CD4-positive, alpha-beta memory T cell (primary cell): ENCODE data around the gene SLC45A1. TPM values are rescaled to one million over a fixed set of nuclear protein-coding genes. Genes with fewer than 3 reads are reported as not detected.

Experiments used
- CTCF ChIA-PET: fragments of 350-600 bp; sonication (Branson Sonifier 250); formaldehyde crosslinking; loops from one replicate; lab custom pipeline; 2021; ENCODE audit warnings: inconsistent platforms; ENCODE audit not compliant: partially characterized antibody; lab: Charles Lee
- POLR2A ChIA-PET: fragments of 350-600 bp; sonication (Branson Sonifier 250); formaldehyde crosslinking; loops from one replicate; lab custom pipeline; 2021; ENCODE audit not compliant: partially characterized antibody; lab: Charles Lee
- DNase-seq, 5 donors: peaks; one replicate each; pipeline versions ENCODE4 v3.0.0 to v3.0.0-alpha.2; 2020 to 2022; ENCODE audit warnings: mixed read lengths in 1 of 5
- H3K27ac ChIP-seq: one replicate; pipeline ENCODE4 v1.7.0; 2013; ENCODE audit warnings: low read depth, low read length
- H3K27me3 ChIP-seq: 2 replicates; pipeline ENCODE4 v1.7.0; 2013; ENCODE audit warnings: mild to moderate bottlenecking, low read length, moderate library complexity; ENCODE audit not compliant: insufficient read depth
- H3K36me3 ChIP-seq: 2 replicates; pipeline ENCODE4 v1.7.0; 2013; ENCODE audit warnings: mild to moderate bottlenecking, low read length, moderate library complexity; ENCODE audit not compliant: insufficient read depth
- H3K4me1 ChIP-seq: 2 replicates; pipeline ENCODE4 v1.7.0; 2013; ENCODE audit warnings: mild to moderate bottlenecking, low read length, moderate library complexity; ENCODE audit not compliant: insufficient read depth
- H3K4me3 ChIP-seq, 2 donors: one replicate each; pipeline ENCODE4 v1.7.0; 2013; ENCODE audit warnings: low read length in 2 of 2, mild to moderate bottlenecking in 1 of 2
- H3K9me3 ChIP-seq, 2 donors: one replicate each; pipeline ENCODE4 v1.7.0; 2013; ENCODE audit warnings: low read length in 2 of 2, control low read depth in 1 of 2; ENCODE audit not compliant: control insufficient read depth in 1 of 2
- H3K27ac Mint-ChIP-seq, 7 donors: one replicate each; pipeline ENCODE4 v1.8.0; 2020 to 2021; ENCODE audit warnings: mixed read lengths in 7 of 7, mild to moderate bottlenecking in 6 of 7, inconsistent platforms in 3 of 7, moderate library complexity in 3 of 7
- H3K27me3 Mint-ChIP-seq, 2 donors: one replicate each; pipeline ENCODE4 v1.8.0; 2020 to 2021; ENCODE audit warnings: mixed read lengths in 2 of 2
- H3K36me3 Mint-ChIP-seq, 2 donors: one replicate each; pipeline ENCODE4 v1.8.0; 2020 to 2021; ENCODE audit warnings: mixed read lengths in 2 of 2, inconsistent platforms in 1 of 2, mild to moderate bottlenecking in 1 of 2
- H3K4me1 Mint-ChIP-seq, 4 donors: one replicate each; pipeline ENCODE4 v1.8.0; 2020 to 2021; ENCODE audit warnings: mixed read lengths in 4 of 4, mild to moderate bottlenecking in 1 of 4
- H3K4me3 Mint-ChIP-seq, 8 donors: one replicate each; pipeline ENCODE4 v1.8.0; 2020 to 2021; ENCODE audit warnings: mixed read lengths in 8 of 8, mild to moderate bottlenecking in 7 of 8, moderate library complexity in 6 of 8, inconsistent platforms in 3 of 8
- H3K9me3 Mint-ChIP-seq, 8 donors: one replicate each; pipeline ENCODE4 v1.8.0; 2020 to 2021; ENCODE audit warnings: mixed read lengths in 8 of 8, mild to moderate bottlenecking in 5 of 8, inconsistent platforms in 3 of 8, moderate library complexity in 1 of 8
- intact Hi-C: fragments of 100-400 bp; cut with micrococcal nuclease; formaldehyde crosslinking; loops from one replicate; pipeline ENCODE4 v1.15.1; 2023
- polyA plus RNA-seq, 2 donors: library from polyadenylated mRNA; unstranded; fragments of 300-500 nt; fragmentation: Illumina TruSeq; gene quantifications; one replicate each; pipeline ENCODE4 v1.2.3, GENCODE V29; 2021
- total RNA-seq, 2 experiments: library from RNA; stranded (reverse); gene quantifications; one replicate each; pipeline ENCODE4 v1.2.3, GENCODE V29; 2021

SLC45A1 gene
- total and polyA plus RNA-seq, 4 experiments from 2014 or later = 0.33 to 1.2 (median 0.73) TPM

DNA sequence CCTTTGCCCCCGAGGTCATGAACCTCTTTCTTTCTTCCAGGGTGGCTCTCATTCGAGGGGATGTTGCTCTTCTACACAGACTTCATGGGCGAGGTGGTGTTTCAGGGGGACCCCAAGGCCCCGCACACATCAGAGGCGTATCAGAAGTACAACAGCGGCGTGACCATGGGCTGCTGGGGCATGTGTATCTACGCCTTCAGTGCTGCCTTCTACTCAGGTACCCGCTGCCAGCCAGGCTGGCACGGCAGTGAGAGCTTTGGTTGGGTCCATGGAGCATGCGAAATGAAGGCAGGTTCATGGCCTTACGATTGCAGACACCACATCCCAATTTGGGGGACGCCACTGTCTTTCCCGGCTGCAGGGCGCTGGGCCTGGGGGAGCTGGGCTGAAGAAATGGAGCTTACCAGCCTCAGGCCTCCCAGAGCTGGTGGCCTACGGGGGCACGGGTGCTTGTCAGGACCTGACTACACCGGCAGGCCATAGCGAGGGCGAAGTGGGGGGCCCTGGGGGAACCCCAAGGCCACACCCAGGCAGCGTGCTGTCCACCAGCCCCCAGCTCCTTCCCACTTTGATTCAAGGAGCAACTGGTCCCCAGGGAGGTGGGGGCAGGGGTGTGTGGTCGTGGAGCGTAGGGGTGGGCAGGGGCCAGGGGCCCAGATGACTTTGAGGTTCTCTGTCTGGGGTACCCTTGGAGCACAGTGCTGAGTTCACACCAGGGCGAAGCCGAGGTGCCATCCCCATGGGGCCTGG, 20.0 kb downstream of the SLC45A1 start:
- no peaks in the 10 kb centered on the region for H3K36me3 ChIP-seq
- H3K9me3 ChIP-seq = no peaks in the 10 kb centered on the region
- H3K27ac Mint-ChIP-seq = peak overlapping the region in 1 of 7 donors; percentile 37
- no peaks in the 10 kb centered on the region for H3K4me1 Mint-ChIP-seq
- H3K4me3 Mint-ChIP-seq = no peak overlapping the region
- H3K36me3 Mint-ChIP-seq = peaks cover 2 to 16% of the 10 kb centered on the region in 2 donors
- H3K27me3 ChIP-seq = no peaks in the 10 kb centered on the region
- POLR2A ChIA-PET = no interaction called here
- no peaks in the 10 kb centered on the region for H3K27me3 Mint-ChIP-seq
- no peak overlapping the region for H3K27ac ChIP-seq
- intact Hi-C loops = no loop called here
- no peaks in the 10 kb centered on the region for H3K4me1 ChIP-seq
- H3K4me3 ChIP-seq = no peak overlapping the region
- peaks cover 0 to 5% (median under 1%) of the 10 kb centered on the region in 8 donors for H3K9me3 Mint-ChIP-seq
- CTCF ChIA-PET = no interaction called here
- DNase-seq = no peak

DNA sequence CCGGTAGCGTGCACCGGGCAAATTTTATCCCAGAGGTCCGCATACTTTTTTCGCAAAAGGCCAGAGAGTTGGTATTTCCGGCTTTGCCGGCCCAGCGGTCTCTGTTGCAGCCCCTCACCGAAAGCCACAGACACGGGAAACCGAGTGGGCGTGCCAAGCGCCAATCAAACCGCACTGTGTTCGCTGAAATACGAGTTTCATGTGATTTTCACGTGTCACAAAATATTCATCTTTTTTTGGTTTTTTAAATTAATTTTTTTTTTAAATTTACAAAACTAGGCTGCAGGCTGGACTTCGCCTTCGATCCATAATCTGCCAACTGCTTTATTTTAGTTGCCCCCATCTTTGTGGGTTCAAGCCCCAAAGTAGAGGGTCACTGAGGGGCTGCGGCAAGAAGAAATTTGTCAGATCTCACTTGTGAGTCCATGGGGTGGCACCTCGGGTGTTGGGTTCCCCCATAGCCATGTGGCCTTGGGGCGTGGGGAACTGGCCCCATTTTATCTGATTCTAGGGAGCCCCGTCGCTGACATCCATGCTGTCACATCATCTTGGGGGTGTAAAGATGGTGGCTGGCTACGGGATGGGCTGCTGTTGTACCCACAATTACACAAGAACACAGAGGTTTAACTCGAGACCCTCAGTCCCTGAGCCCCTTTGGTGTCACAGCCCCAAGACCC, 20.8 kb downstream of the SLC45A1 start:
- POLR2A ChIA-PET = no interaction called here
- Histone ChIP-seq H3K27me3 (no peaks in the 10 kb centered on the region), H3K4me1 (no peaks in the 10 kb centered on the region), H3K36me3 (no peaks in the 10 kb centered on the region), H3K4me3 (no peak overlapping the region), H3K27ac (no peak overlapping the region), H3K9me3 (no peaks in the 10 kb centered on the region)
- Mint-ChIP-seq H3K4me3 (no peak overlapping the region), H3K27me3 (no peaks in the 10 kb centered on the region), H3K27ac (no peak overlapping the region), H3K9me3 (peaks cover 0 to 6% (median under 1%) of the 10 kb centered on the region in 8 donors), H3K4me1 (no peaks in the 10 kb centered on the region), H3K36me3 (peaks cover 2 to 16% of the 10 kb centered on the region in 2 donors)
- no peak for DNase-seq
- intact Hi-C loops = no loop called here
- CTCF ChIA-PET = no interaction called here

DNA sequence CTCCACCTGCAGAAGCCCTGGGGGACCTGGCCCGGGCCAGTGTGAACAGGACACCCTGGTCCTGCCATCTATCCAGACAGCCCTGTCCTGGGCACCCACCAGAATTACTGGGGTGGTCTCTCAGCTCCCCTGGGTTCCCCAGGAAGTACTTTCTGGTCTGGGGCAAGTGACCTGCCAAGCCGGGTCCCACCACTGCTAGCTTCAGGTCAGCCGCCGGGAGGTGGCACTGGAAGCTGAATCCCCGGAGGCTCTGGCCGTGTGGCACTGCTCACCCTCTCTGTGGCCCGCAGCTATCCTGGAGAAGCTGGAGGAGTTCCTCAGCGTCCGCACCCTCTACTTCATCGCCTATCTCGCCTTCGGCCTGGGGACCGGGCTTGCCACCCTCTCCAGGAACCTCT, 21.3 kb downstream of the SLC45A1 start:
- Histone ChIP-seq H3K4me3 (no peak overlapping the region), H3K36me3 (no peaks in the 10 kb centered on the region), H3K27ac (no peak overlapping the region), H3K27me3 (no peaks in the 10 kb centered on the region), H3K9me3 (no peaks in the 10 kb centered on the region), H3K4me1 (no peaks in the 10 kb centered on the region)
- no peak for DNase-seq
- Mint-ChIP-seq H3K27me3 (no peaks in the 10 kb centered on the region), H3K9me3 (peaks cover 0 to 6% (median under 1%) of the 10 kb centered on the region in 8 donors), H3K4me1 (no peaks in the 10 kb centered on the region), H3K36me3 (peaks cover 2 to 16% of the 10 kb centered on the region in 2 donors), H3K4me3 (no peak overlapping the region), H3K27ac (no peak overlapping the region)
- intact Hi-C loops = no loop called here
- ChIA-PET CTCF (no interaction called here), POLR2A (no interaction called here)

DNA sequence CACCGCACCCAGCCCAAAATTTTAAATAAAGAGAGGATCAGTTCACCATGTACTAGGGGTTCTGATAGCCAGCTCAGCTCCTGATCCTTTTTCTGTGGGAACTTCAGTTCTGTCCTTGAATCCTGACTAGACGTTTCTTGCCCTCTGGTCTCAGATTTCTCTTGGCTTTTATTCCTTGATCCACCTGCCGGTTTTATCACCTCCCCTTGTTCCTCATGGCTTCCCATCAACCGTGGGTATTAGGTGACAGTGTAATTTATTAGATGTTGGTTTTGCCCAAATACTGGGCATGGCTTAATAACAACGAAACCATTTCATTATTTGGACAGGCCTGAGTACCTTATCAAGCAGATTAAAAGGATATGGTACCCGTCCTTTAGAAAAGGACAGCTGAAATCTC, 22.5 kb downstream of the SLC45A1 start:
- ChIA-PET CTCF (interaction anchor here (0.8 to 1.1 kb wide), 2 partner anchors 308 to 325 kb away, joined by 3 read pairs; no protein-coding TSS in a partner anchor), POLR2A (no interaction called here)
- Histone ChIP-seq H3K9me3 (no peaks in the 10 kb centered on the region), H3K4me1 (no peaks in the 10 kb centered on the region), H3K36me3 (no peaks in the 10 kb centered on the region), H3K4me3 (no peak overlapping the region), H3K27ac (no peak overlapping the region), H3K27me3 (no peaks in the 10 kb centered on the region)
- peaks cover 0 to 1% (median 0%) of the 10 kb centered on the region in 4 donors for H3K4me1 Mint-ChIP-seq
- H3K4me3 Mint-ChIP-seq = no peak overlapping the region
- H3K36me3 Mint-ChIP-seq = peaks cover 2 to 12% of the 10 kb centered on the region in 2 donors
- intact Hi-C loops = no loop called here
- no peak for DNase-seq
- H3K27me3 Mint-ChIP-seq = no peaks in the 10 kb centered on the region
- no peak overlapping the region for H3K27ac Mint-ChIP-seq
- H3K9me3 Mint-ChIP-seq = peaks cover 0 to 5% (median under 1%) of the 10 kb centered on the region in 8 donors

DNA sequence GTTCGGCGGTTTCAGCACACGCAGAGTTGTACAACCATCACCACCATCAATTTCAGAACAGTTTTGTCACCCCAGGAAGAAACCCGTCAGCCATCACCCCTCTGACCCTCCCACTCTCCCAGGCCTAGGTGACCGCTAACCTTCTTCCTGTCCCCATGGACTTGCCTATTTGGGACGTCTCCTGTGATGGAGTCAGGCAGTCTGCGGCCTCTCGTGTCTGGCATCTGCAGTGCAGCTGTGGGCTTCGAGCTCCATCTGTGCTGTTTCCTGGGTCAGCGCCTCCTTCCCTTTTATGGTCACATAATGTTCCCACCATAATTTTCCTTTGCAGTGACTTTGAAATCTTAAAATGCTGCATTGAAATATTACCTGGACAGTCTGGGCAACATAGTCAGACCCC, 24.4 kb downstream of the SLC45A1 start:
- CTCF ChIA-PET = interaction anchor here (2.1 kb wide), 1 partner anchor 328 kb away, joined by 5 read pairs; no protein-coding TSS in a partner anchor
- Histone ChIP-seq H3K27ac (no peak overlapping the region), H3K9me3 (no peaks in the 10 kb centered on the region), H3K36me3 (no peaks in the 10 kb centered on the region), H3K4me3 (no peak overlapping the region), H3K27me3 (no peaks in the 10 kb centered on the region), H3K4me1 (no peaks in the 10 kb centered on the region)
- no peak overlapping the region for H3K4me3 Mint-ChIP-seq
- peaks cover 0 to 5% of the 10 kb centered on the region in 2 donors for H3K36me3 Mint-ChIP-seq
- no peak for DNase-seq
- POLR2A ChIA-PET = no interaction called here
- peaks cover 0 to 1% (median 0%) of the 10 kb centered on the region in 4 donors for H3K4me1 Mint-ChIP-seq
- no peak overlapping the region for H3K27ac Mint-ChIP-seq
- no peaks in the 10 kb centered on the region for H3K27me3 Mint-ChIP-seq
- H3K9me3 Mint-ChIP-seq = peaks cover 0 to 1% (median 0%) of the 10 kb centered on the region in 8 donors
- intact Hi-C loops = no loop called here

DNA sequence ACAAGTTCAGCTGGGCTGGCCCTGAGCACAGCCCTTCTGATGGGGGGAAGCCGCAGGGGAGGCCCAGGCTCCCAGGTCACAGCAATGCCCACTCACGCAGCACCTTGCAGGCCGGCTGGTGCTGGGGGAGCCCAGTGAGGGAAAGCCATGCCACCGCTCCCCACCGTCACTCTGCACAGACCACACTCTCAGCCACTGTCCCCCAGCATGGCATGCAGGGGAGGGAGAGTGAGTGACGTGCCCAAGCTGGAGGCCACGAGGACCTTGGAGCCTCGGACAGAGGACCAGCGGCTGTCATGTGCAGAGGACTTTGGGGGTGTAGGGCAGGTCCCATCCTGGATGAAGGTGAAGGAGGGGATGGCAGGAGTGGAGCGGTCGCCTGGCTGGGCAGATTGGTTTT, 25.1 kb downstream of the SLC45A1 start:
- Histone ChIP-seq H3K9me3 (no peaks in the 10 kb centered on the region), H3K27ac (no peak overlapping the region), H3K36me3 (no peaks in the 10 kb centered on the region), H3K27me3 (no peaks in the 10 kb centered on the region), H3K4me3 (no peak overlapping the region), H3K4me1 (no peaks in the 10 kb centered on the region)
- peaks cover 0 to 1% (median 0%) of the 10 kb centered on the region in 4 donors for H3K4me1 Mint-ChIP-seq
- intact Hi-C loops = no loop called here
- H3K27me3 Mint-ChIP-seq = no peaks in the 10 kb centered on the region
- no peak overlapping the region for H3K27ac Mint-ChIP-seq
- no peak for DNase-seq
- ChIA-PET POLR2A (no interaction called here), CTCF (interaction anchor here (2.1 kb wide), 1 partner anchor 328 kb away, joined by 5 read pairs; no protein-coding TSS in a partner anchor)
- peaks cover 0 to 5% of the 10 kb centered on the region in 2 donors for H3K36me3 Mint-ChIP-seq
- no peak overlapping the region for H3K4me3 Mint-ChIP-seq
- H3K9me3 Mint-ChIP-seq = peaks cover 0 to 1% (median 0%) of the 10 kb centered on the region in 8 donors

DNA sequence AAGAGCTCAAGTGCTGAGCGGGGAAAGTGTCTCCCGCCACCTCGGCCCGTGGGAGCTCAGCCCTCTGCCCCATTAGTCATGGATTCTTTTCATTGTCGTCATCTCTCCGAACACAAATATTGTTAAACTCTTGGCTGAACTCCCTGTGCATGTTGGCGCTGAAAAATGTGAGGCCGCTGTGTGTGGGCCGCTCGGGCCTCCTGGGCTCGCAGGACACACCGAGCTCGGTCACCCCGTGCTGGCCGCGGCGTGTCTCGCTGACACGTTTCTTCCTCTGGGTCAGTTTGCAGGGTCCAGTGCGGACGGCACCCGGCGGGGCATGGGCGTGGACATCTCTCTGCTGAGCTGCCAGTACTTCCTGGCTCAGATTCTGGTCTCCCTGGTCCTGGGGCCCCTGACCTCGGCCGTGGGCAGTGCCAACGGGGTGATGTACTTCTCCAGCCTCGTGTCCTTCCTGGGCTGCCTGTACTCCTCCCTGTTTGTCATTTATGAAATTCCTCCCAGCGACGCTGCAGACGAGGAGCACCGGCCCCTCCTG, 25.6 kb downstream of the SLC45A1 start:
- no peaks in the 10 kb centered on the region for H3K27me3 ChIP-seq
- H3K27ac Mint-ChIP-seq = no peak overlapping the region
- no peak overlapping the region for H3K4me3 ChIP-seq
- ChIA-PET CTCF (interaction anchor here (2.1 kb wide), 1 partner anchor 329 kb away, joined by 5 read pairs; no protein-coding TSS in a partner anchor), POLR2A (no interaction called here)
- no peaks in the 10 kb centered on the region for H3K27me3 Mint-ChIP-seq
- H3K9me3 Mint-ChIP-seq = peaks cover 0 to 4% (median 0%) of the 10 kb centered on the region in 8 donors
- no peak overlapping the region for H3K4me3 Mint-ChIP-seq
- intact Hi-C loops = no loop called here
- DNase-seq = no peak
- no peaks in the 10 kb centered on the region for H3K4me1 ChIP-seq
- no peak overlapping the region for H3K27ac ChIP-seq
- peaks cover 0 to 1% (median 0%) of the 10 kb centered on the region in 4 donors for H3K4me1 Mint-ChIP-seq
- no peaks in the 10 kb centered on the region for H3K9me3 ChIP-seq
- H3K36me3 ChIP-seq = no peaks in the 10 kb centered on the region
- peaks cover 0 to 5% of the 10 kb centered on the region in 2 donors for H3K36me3 Mint-ChIP-seq
